Osteoblast (primary cell): ENCODE results near the gene ZBTB2. TPM values are rescaled to one million over a fixed set of nuclear protein-coding genes. Genes with fewer than 3 reads are reported as not detected.
"Not testable (repeated sequence)": the region's sequence is repeated elsewhere in the genome, so short reads cannot be mapped to it uniquely, and the experiment has no call there.

Experiments used
- DNase-seq: peaks from one replicate; pipeline ENCODE4 v3.0.0; 2011; ENCODE audit warnings: low spot score, mixed read lengths; ENCODE audit not compliant: insufficient read length; ENCODE audit errors: missing footprints
- H2AFZ ChIP-seq: 2 replicates; pipeline ENCODE4 v1.6.0; 2011; ENCODE audit warnings: mild to moderate bottlenecking, low read length
- H3K27ac ChIP-seq: 2 replicates; pipeline ENCODE4 v1.5.1; 2011; ENCODE audit warnings: mild to moderate bottlenecking, low read depth, low read length, moderate library complexity
- H3K27me3 ChIP-seq: 2 replicates; pipeline ENCODE4 v1.6.0; 2012; ENCODE audit warnings: mild to moderate bottlenecking, control low read depth, inconsistent platforms, low read length, moderate library complexity; ENCODE audit not compliant: insufficient read depth
- H3K36me3 ChIP-seq: 2 replicates; pipeline ENCODE4 v1.5.1; 2011; ENCODE audit warnings: mild to moderate bottlenecking, low read length, control low read depth, moderate library complexity; ENCODE audit not compliant: insufficient read depth
- H3K4me1 ChIP-seq: 2 replicates; pipeline ENCODE4 v1.5.1; 2011; ENCODE audit warnings: mild to moderate bottlenecking, low read length, control low read depth, moderate library complexity; ENCODE audit not compliant: insufficient read depth
- H3K4me2 ChIP-seq: 2 replicates; pipeline ENCODE4 v1.6.0; 2011; ENCODE audit warnings: mild to moderate bottlenecking, low read length; ENCODE audit not compliant: insufficient read depth
- H3K4me3 ChIP-seq: fragments of 200-600 bp; sonication (generic); 3 replicates; pipeline ENCODE4 v1.5.1; 2012; ENCODE audit warnings: mild to moderate bottlenecking, low read length, inconsistent platforms; ENCODE audit not compliant: insufficient read depth
- H3K79me2 ChIP-seq: 2 replicates; pipeline ENCODE4 v1.6.0; 2012; ENCODE audit warnings: mild to moderate bottlenecking, low read length, control low read depth, inconsistent platforms; ENCODE audit not compliant: insufficient read depth
- H3K9me3 ChIP-seq: 2 replicates; pipeline ENCODE4 v1.5.1; 2011; ENCODE audit warnings: low read depth, low read length, control low read depth
- H4K20me1 ChIP-seq: 2 replicates; pipeline ENCODE4 v1.6.0; 2012; ENCODE audit warnings: mild to moderate bottlenecking, low read length, control low read depth; ENCODE audit not compliant: insufficient read depth
- total RNA-seq: library from RNA; depleted of rRNA; stranded (reverse); fragments of >200 nt; gene quantifications from 2 replicates; pipeline ENCODE4 v1.2.3, GENCODE V29; 2012
- TF ChIP-seq, protein P1 (sequence below): IDR thresholded peaks from 2 replicates; pipeline ENCODE4 v1.5.1; 2011; ENCODE audit warnings: mild to moderate bottlenecking, low read depth, low read length, moderate library complexity; ENCODE audit errors: extremely low read depth

The ZBTB2 gene
- total RNA-seq, 1 donor: 8.7 TPM

- H3K4me3 ChIP-seq: no peak overlapping the region
- H3K27ac ChIP-seq: no peak overlapping the region
- H3K9me3 ChIP-seq: no peaks in the 10 kb centered on the region
- H4K20me1 ChIP-seq: peaks cover 2% of the 10 kb centered on the region
- TF ChIP-seq, protein P1, sequence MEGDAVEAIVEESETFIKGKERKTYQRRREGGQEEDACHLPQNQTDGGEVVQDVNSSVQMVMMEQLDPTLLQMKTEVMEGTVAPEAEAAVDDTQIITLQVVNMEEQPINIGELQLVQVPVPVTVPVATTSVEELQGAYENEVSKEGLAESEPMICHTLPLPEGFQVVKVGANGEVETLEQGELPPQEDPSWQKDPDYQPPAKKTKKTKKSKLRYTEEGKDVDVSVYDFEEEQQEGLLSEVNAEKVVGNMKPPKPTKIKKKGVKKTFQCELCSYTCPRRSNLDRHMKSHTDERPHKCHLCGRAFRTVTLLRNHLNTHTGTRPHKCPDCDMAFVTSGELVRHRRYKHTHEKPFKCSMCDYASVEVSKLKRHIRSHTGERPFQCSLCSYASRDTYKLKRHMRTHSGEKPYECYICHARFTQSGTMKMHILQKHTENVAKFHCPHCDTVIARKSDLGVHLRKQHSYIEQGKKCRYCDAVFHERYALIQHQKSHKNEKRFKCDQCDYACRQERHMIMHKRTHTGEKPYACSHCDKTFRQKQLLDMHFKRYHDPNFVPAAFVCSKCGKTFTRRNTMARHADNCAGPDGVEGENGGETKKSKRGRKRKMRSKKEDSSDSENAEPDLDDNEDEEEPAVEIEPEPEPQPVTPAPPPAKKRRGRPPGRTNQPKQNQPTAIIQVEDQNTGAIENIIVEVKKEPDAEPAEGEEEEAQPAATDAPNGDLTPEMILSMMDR: no peak
- no peaks in the 10 kb centered on the region for H3K27me3 ChIP-seq
- H3K4me1 ChIP-seq: no peaks in the 10 kb centered on the region
- DNase-seq: no peak
- no peaks in the 10 kb centered on the region for H3K79me2 ChIP-seq
- H2AFZ ChIP-seq: no peak overlapping the region
- H3K4me2 ChIP-seq: no peak overlapping the region
- peaks cover 28% of the 10 kb centered on the region for H3K36me3 ChIP-seq
Measured at GRCh38 chr6:151351731-151352130, 39.6 kb downstream of the ZBTB2 start.

GRCh38 chr6:151351146-151351700 lies 40.1 kb downstream of the ZBTB2 start:
- DNase-seq: no peak
- H4K20me1 ChIP-seq: peaks cover 2% of the 10 kb centered on the region
- H3K36me3 ChIP-seq: peaks cover 32% of the 10 kb centered on the region
- no peaks in the 10 kb centered on the region for H3K4me1 ChIP-seq
- H3K4me3 ChIP-seq: no peak overlapping the region
- no peak overlapping the region for H3K4me2 ChIP-seq
- TF ChIP-seq, protein P1: no peak
- H3K27me3 ChIP-seq: no peaks in the 10 kb centered on the region
- no peak overlapping the region for H3K27ac ChIP-seq
- H3K79me2 ChIP-seq: peaks cover under 1% of the 10 kb centered on the region
- H3K9me3 ChIP-seq: no peaks in the 10 kb centered on the region
- no peak overlapping the region for H2AFZ ChIP-seq

DNA sequence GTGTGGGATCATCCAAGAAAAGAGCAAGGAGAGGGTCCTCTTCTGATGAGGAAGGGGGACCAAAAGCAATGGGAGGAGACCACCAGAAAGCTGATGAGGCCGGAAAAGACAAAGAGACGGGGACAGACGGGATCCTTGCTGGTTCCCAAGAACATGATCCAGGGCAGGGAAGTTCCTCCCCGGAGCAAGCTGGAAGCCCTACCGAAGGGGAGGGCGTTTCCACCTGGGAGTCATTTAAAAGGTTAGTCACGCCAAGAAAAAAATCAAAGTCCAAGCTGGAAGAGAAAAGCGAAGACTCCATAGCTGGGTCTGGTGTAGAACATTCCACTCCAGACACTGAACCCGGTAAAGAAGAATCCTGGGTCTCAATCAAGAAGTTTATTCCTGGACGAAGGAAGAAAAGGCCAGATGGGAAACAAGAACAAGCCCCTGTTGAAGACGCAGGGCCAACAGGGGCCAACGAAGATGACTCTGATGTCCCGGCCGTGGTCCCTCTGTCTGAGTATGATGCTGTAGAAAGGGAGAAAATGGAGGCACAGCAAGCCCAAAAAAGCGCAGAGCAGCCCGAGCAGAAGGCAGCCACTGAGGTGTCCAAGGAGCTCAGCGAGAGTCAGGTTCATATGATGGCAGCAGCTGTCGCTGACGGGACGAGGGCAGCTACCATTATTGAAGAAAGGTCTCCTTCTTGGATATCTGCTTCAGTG lies 40.8 kb downstream of the ZBTB2 start:
- Histone ChIP-seq H3K9me3 (no peaks in the 10 kb centered on the region), H3K79me2 (peaks cover 4% of the 10 kb centered on the region), H3K4me2 (no peak overlapping the region), H2AFZ (no peak overlapping the region), H3K36me3 (peaks cover 28% of the 10 kb centered on the region), H3K4me3 (no peak overlapping the region), H4K20me1 (peaks cover 2% of the 10 kb centered on the region), H3K27ac (no peak overlapping the region), H3K4me1 (no peaks in the 10 kb centered on the region), H3K27me3 (no peaks in the 10 kb centered on the region)
- TF ChIP-seq, protein P1: no peak
- DNase-seq: no peak

- TF ChIP-seq, protein P1: no peak
- Histone ChIP-seq H3K4me3 (no peak overlapping the region), H3K4me2 (no peak overlapping the region), H3K27me3 (no peaks in the 10 kb centered on the region), H3K9me3 (no peaks in the 10 kb centered on the region), H3K36me3 (peaks cover 28% of the 10 kb centered on the region), H3K79me2 (peaks cover 4% of the 10 kb centered on the region), H4K20me1 (peaks cover 2% of the 10 kb centered on the region), H3K27ac (no peak overlapping the region), H2AFZ (no peak overlapping the region), H3K4me1 (no peaks in the 10 kb centered on the region)
- no peak for DNase-seq
Measured at GRCh38 chr6:151349651-151350270, 41.6 kb downstream of the ZBTB2 start.

GRCh38 chr6:151342750-151343149 lies 48.6 kb downstream of the ZBTB2 start:
- H3K9me3 ChIP-seq, H3K4me2 ChIP-seq, H3K4me1 ChIP-seq, DNase-seq, H3K4me3 ChIP-seq, H2AFZ ChIP-seq, H3K27ac ChIP-seq, H3K27me3 ChIP-seq, H4K20me1 ChIP-seq: not testable (repeated sequence)
- Histone ChIP-seq H3K36me3 (peaks cover 13% of the 10 kb centered on the region), H3K79me2 (peaks cover 21% of the 10 kb centered on the region)
